Pancreas (tissue), 10 donors: ENCODE data around the gene PLEKHB1. TPM values are rescaled to one million over a fixed set of nuclear protein-coding genes. Genes with fewer than 3 reads are reported as not detected.
A peak's percentile ranks its signal among the peaks of the same experiment; 100 is the strongest.

Experiments
- ATAC-seq, 4 donors: fragments of 200-7000 bp; cut with Tn5 transposase; one replicate each; pipeline versions ENCODE4 v1.8.0 to v1.9.1; 2020; ENCODE audit warnings: mild to moderate bottlenecking in 4 of 4, moderate library complexity in 4 of 4
- DNase-seq, 6 donors: peaks; one replicate each; pipeline ENCODE4 v3.0.0-alpha.2; 2020
- FAIRE-seq: peaks from 2 replicates; lab custom pipeline; 2012; peaks lifted over from hg19 to GRCh38; lab: Jason Lieb, UNC
- H3K27ac ChIP-seq, 4 donors: fragments of 200-600 bp; sonication (generic); 1 replicate in 3 of 4; 2 replicates in 1 of 4; pipeline versions ENCODE4 v1.5.0 to v1.8.0; 2020
- H3K27me3 ChIP-seq, 4 donors: fragments of 200-600 bp; one replicate each; pipeline ENCODE4 v1.8.0; 2021
- H3K36me3 ChIP-seq, 3 donors: fragments of 200-600 bp; sonication (generic) in 1 of 3; one replicate each; pipeline versions ENCODE4 v1.5.0 to v1.8.0; 2020 to 2021
- H3K4me1 ChIP-seq, 3 donors: fragments of 200-600 bp; one replicate each; pipeline ENCODE4 v1.8.0; 2021
- H3K4me3 ChIP-seq, 4 donors: fragments of 200-600 bp; sonication (generic) in 2 of 4; one replicate each; pipeline versions ENCODE4 v1.5.0 to v1.8.0; 2020 to 2021
- H3K9me3 ChIP-seq, 4 donors: fragments of 200-600 bp; one replicate each; pipeline ENCODE4 v1.8.0; 2021
- WGBS, 2 donors: extraction: QIAGEN DNeasy Blood & Tissue Kit; methylation state at CpG; one replicate each; pipeline ENCODE4 v1.1.7; 2013; 5-methylcytosine and 5-hydroxymethylcytosine counted together
- intact Hi-C, 3 donors: fragments of 100-400 bp; cut with DNase I; formaldehyde crosslinking; loops; one replicate each; pipeline versions ENCODE4 v1.11.1 to v1.14.2; 2022
- polyA plus RNA-seq, 2 donors: library from polyadenylated mRNA; stranded (reverse); fragments of 200-250 nt; gene quantifications; one replicate each; pipeline ENCODE4 v1.2.3, GENCODE V29; 2013
- total RNA-seq, 6 donors: library from RNA; stranded (reverse); fragmentation: NEBNext Ultra II Directional in 4 of 6; extraction: Animal tissue kit (Norgen Biotek cat#: 25700) in 4 of 6; gene quantifications; one replicate each; pipeline versions ENCODE4 v1.2.1 to v1.2.4, GENCODE V29; 2021 to 2023
- TF ChIP-seq, protein P1 (sequence below), 4 donors: fragments of 200-600 bp; sonication (generic) in 3 of 4; IDR thresholded peaks; one replicate each; pipeline versions ENCODE4 v1.5.0 to v1.8.0; 2021; ENCODE audit warnings: antibody characterized with exemption in 4 of 4
- donor health status: healthy with polysubstance abuse.
- donor health status: DM: no; HTN: no; CAD: no; lungs with moderate emphysema.
- donor health status: DM: no; HTN: no; CAD: no.
- donor health status: control.
- donor health status: control.
- donor health status: Bipolar disorder and iron deficiency.
- donor health status: DM: yes; HTN: yes; CAD: no.
- donor health status: DM: no; HTN: no; CAD: no.
- donor health status: DM: no; HTN: no; CAD: no.
- donor health status: DM: yes; HTN: yes; CAD: no.

PLEKHB1 gene
- total and polyA plus RNA-seq, 8 donors: 11.8 to 26.7 (median 17.0) TPM

DNA sequence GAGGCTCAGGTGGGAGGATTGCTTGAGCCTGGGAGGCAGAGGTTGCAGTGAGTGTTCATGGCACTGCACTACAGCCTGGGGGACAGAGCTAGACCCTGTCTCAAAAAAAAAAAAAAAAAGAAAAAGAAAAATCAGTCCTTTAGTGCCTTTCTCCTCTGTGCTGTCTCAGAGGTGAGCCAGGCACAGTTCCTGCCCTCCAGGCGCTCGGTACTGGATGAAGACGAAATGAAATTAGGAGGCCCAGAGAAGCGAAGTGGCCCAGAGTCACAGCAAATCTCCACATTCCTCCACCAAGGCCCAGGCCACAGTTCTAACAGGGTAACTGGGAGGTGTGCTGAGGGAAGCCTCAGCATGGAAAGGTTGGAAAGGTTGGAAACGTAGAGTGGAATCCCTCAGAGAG is 4.9 kb downstream of the PLEKHB1 start:
- DNase-seq (no peak), FAIRE-seq (no peak), ATAC-seq (no peak)
- Histone ChIP-seq H3K27me3 (no peaks in the 10 kb centered on the region), H3K4me1 (no peaks in the 10 kb centered on the region), H3K4me3 (no peak overlapping the region), H3K36me3 (no peaks in the 10 kb centered on the region), H3K27ac (no peak overlapping the region), H3K9me3 (no peaks in the 10 kb centered on the region)
- 93 to 94% methylated on average over 5 of the region's 5 CpGs for WGBS, 2 donors
- intact Hi-C loops: loop anchor here in 1 of 3 donors (10.0 kb wide), 1 partner anchor 256 kb away; no protein-coding TSS in a partner anchor
- TF ChIP-seq, protein P1, sequence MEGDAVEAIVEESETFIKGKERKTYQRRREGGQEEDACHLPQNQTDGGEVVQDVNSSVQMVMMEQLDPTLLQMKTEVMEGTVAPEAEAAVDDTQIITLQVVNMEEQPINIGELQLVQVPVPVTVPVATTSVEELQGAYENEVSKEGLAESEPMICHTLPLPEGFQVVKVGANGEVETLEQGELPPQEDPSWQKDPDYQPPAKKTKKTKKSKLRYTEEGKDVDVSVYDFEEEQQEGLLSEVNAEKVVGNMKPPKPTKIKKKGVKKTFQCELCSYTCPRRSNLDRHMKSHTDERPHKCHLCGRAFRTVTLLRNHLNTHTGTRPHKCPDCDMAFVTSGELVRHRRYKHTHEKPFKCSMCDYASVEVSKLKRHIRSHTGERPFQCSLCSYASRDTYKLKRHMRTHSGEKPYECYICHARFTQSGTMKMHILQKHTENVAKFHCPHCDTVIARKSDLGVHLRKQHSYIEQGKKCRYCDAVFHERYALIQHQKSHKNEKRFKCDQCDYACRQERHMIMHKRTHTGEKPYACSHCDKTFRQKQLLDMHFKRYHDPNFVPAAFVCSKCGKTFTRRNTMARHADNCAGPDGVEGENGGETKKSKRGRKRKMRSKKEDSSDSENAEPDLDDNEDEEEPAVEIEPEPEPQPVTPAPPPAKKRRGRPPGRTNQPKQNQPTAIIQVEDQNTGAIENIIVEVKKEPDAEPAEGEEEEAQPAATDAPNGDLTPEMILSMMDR (IDR thresholded peaks at IDR 0.05): no peak

DNA sequence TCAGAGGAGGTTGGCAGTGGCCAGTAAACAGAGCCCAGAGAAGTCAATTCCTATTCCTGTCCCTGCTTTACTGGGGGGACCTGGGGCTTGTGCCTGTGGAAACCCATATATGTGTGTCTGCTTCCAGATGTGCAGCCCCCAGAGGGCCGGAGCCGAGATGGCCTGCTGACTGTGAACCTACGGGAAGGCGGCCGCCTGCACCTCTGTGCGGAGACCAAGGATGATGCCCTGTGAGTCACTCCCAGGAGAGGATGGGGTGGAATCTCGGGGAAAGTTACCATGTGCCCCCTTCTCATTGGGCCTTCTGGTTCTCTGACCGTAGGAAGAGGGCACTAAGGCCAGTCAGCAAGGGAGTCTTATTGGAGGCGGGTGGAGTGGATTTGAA is 5.3 kb downstream of the PLEKHB1 start:
- peak in 1 of 6 donors; percentile 45 for DNase-seq
- Histone ChIP-seq H3K36me3 (no peaks in the 10 kb centered on the region), H3K9me3 (no peaks in the 10 kb centered on the region), H3K4me1 (no peaks in the 10 kb centered on the region), H3K27me3 (no peaks in the 10 kb centered on the region), H3K4me3 (no peak overlapping the region), H3K27ac (peak overlapping the region in 2 of 4 donors; percentile 5 to 58)
- ATAC-seq: no peak
- TF ChIP-seq, protein P1 (IDR thresholded peaks at IDR 0.05): no peak
- no peak for FAIRE-seq
- intact Hi-C loops: loop anchor here in 1 of 3 donors (10.0 kb wide), 1 partner anchor 257 kb away; no protein-coding TSS in a partner anchor
- WGBS, 2 donors: 90 to 94% methylated on average over 9 of the region's 9 CpGs

DNA sequence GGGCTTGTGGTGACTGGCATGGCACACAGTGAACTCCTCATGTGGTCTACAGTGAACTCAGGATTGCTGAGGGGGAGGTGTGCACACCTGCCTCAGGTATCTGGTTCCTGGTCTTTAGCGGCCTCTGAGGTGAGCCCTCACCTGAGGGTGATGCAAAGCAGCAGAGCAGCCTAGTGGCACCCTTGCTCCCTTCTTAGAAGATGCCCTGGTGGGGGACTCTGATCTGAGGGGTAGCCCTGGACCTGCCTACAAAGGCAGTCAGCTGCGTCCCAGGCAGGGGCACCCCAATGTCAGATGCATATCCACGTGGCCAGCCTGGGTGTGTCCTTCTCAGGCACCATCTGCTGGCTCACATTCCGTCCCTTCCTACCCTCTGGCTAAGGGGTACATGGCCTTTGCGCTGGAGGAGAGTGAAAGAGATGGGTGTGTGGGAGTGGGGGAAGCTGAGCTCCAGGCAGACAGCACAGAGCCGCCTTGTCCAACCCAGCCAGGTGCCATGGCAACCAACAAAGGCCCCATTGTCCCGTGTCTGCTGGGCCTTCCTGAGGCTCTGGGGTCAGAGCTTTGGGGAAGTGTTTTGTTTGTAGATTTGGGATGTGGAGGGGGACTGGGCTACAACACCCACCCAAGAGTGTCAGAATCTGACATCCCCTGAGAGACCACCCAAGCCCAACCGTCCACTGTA is 5.8 kb downstream of the PLEKHB1 start:
- no peak for FAIRE-seq
- intact Hi-C loops: loop anchor here in 1 of 3 donors (10.0 kb wide), 1 partner anchor 257 kb away; no protein-coding TSS in a partner anchor

DNA sequence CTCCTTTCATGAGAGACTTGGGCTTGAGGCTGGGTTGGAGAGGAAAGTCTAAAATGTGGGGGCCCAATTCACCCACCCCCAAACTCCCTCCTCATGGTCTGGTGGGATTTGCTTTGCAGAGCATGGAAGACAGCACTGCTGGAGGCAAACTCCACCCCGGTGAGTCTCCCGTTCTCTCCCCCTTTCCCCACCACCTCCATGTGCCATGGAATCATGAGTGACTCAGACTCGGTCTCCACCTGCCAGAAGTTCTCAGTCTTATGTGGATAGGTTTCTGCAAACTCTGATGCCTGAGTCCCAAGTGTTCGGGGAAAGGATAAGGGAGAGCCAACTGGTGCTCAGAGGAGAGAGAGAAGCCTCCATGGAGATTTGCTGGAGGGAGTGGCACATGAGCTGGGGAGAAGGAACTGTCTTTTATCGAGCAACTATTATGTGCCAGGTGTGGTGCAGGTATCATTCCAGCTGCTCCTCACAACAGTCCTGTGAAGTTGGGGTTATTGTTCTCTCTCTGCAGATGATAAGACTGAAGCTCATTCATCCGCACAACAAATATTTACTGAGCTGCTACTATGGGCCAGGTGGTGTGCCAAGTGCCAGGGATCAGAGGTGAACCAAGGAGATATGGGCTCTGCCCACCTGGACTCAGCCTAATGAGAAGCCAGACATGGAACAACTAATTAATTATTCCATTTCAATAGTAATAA is 6.6 kb downstream of the PLEKHB1 start:
- H3K36me3 ChIP-seq: no peaks in the 10 kb centered on the region
- no peaks in the 10 kb centered on the region for H3K4me1 ChIP-seq
- no peak for DNase-seq
- no peaks in the 10 kb centered on the region for H3K9me3 ChIP-seq
- 82 to 83% methylated on average over 6 of the region's 6 CpGs for WGBS, 2 donors
- FAIRE-seq: no peak
- intact Hi-C loops: loop anchor here in 1 of 3 donors (10.0 kb wide), 1 partner anchor 258 kb away; no protein-coding TSS in a partner anchor
- no peak for ATAC-seq
- peak overlapping the region in 1 of 4 donors; percentile 5 for H3K27ac ChIP-seq
- no peaks in the 10 kb centered on the region for H3K27me3 ChIP-seq
- TF ChIP-seq, protein P1 (IDR thresholded peaks at IDR 0.05): no peak
- no peak overlapping the region for H3K4me3 ChIP-seq

More for the DNA sequence above, 5.8 kb downstream of the PLEKHB1 start:
- Histone ChIP-seq H3K4me3 (no peak overlapping the region), H3K27ac (peak overlapping the region in 2 of 4 donors; percentile 5 to 58), H3K27me3 (no peaks in the 10 kb centered on the region), H3K4me1 (no peaks in the 10 kb centered on the region), H3K36me3 (no peaks in the 10 kb centered on the region), H3K9me3 (no peaks in the 10 kb centered on the region)
- TF ChIP-seq, protein P1 (IDR thresholded peaks at IDR 0.05): no peak
- DNase-seq: peak in 5 of 6 donors; percentile 31 to 60 (median 51)
- peak; percentile 20 to 67 (median 41) for ATAC-seq
- 49 to 62% methylated on average over 8 of the region's 8 CpGs for WGBS, 2 donors
